NK-92 (cell line): ENCODE results near the gene WDTC1.
"Not testable (repeated sequence)": the region's sequence is repeated elsewhere in the genome, so short reads cannot be mapped to it uniquely, and the experiment has no call there.

ENCODE experiments used
- DNase-seq: peaks from one replicate; lab custom pipeline; 2025; ENCODE audit not compliant: unreplicated experiment; lab: John Stamatoyannopoulos, UW

WDTC1 gene, protein sequence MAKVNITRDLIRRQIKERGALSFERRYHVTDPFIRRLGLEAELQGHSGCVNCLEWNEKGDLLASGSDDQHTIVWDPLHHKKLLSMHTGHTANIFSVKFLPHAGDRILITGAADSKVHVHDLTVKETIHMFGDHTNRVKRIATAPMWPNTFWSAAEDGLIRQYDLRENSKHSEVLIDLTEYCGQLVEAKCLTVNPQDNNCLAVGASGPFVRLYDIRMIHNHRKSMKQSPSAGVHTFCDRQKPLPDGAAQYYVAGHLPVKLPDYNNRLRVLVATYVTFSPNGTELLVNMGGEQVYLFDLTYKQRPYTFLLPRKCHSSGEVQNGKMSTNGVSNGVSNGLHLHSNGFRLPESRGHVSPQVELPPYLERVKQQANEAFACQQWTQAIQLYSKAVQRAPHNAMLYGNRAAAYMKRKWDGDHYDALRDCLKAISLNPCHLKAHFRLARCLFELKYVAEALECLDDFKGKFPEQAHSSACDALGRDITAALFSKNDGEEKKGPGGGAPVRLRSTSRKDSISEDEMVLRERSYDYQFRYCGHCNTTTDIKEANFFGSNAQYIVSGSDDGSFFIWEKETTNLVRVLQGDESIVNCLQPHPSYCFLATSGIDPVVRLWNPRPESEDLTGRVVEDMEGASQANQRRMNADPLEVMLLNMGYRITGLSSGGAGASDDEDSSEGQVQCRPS

DNA sequence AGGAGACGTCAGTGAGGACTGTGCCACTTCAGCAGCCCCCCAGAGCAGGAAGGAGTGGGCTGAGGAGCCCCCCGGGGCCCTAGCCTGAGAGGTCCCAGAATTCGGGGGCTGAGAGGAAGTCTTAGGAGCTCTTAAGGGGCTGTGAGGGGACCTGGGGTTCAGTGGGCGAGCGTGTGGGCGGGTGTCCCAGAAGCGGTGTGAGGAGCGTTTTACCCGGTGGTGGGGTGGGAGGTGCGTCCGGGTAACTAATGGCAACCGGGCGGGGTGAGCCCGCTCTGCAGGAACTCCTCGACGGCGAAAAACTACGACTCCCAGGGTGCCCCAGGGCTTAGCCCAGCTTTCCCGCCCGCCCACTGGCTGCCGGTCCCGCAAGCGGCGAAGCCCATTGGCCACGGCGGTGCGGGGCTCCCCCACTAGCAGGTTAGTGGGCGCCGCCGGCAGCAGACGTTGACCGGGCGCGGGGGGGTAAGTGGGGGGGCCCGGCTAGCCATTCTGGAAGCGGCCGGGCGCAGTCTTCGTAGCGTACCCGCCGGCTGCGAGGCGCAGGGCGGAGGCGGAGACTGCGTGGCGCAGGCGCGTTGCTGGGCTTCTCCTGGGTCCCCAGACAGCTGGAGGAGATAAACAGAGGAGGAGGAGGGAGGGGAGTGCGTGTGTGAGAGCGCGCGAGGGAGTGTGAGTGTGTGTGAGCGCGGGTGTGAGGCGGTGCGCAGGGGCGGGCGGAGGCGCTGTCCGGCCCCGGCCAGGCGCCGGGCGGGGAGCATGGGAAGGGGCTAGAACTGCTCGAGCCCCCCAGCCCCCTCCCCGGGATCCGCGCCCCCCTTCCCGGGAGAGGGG lies at the start of gene WDTC1:
TSS of gene WDTC1 (plus strand) at position 584 of the 834 bp plus-strand sequence. CDS start 26,423 bp downstream, outside the sequence.
- DNase-seq, result peak; percentile 91

DNA sequence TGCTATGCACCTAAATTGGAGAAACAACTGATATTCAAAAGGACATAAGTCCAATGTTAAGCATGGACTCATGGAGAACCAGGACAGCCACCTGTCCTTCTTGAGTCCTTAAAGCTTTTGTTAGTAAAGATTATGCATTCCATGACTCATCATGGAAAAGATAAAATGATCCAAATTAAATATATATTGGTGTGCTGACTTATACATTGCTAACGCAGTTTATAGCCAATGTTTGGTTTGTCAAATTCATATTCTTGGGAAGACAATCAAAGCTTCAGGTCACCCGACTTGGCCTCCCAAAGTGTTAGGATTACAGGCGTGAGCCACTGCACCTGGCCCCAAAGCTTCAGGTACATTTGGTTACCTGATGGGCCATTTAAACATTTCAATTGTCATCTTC lies 49.8 kb upstream of the WDTC1 start:
- DNase-seq, result not testable (repeated sequence)

DNA sequence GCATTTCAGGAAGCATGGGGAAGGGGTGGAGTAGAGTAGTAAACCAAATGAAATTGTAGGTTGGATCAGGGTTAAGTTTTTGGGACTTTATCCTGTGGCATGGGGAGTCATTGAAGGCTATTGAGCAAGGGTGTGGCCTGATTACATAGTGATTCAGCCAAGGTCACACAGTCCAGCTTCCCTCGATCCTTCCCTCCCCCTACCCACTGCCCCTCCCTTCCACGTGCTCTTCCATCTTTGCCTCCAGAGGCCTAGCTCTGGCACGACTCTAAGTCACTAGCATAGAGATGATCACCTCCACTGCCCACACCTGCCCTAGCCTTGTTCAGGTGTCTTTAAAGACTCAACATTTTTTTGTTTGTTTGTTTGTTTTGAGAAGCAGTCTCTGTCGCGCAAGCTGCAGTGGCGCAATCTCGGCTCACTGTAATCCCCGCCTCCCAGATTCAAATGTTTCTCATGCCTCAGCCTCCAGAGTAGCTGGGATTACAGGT lies 42.3 kb upstream of the WDTC1 start:
- no peak for DNase-seq

DNA sequence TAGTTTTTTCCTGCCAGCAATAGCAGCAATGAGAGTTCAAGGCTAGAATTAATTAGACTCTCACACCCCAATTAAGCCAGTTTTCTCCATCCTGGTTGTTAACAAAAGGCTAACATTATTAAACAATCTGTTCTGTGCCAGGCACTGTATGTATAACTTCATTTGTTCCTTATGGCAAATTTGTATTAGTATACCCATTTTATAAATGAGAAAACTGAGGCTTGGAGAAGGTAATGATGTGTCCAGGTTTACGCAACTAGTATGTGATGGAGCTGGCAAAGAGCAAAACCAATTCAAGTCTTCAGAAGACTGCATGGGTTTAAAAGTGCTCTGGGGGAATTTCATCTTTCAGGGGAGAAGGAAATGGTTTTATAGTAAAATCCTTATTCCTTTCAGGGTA lies 41.2 kb upstream of the WDTC1 start:
- no peak for DNase-seq

DNA sequence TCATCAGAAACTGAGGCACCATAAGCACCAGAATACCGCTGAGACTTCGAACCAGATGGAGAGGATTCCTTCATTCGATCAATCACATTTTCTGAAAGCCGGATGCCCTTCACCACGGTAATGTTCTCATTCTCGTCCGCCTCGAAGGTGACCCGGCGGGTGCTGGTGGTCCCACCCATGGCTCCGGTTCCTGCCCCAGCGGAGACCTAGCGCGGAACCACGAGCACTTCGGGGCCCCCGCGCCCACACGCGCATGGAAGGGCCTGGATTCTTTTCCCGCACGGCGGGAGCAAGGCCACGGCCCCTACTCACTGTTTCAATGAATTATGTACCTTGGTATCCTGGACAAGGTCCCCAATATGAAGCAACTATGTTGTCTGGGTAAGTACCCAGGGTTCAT lies 33.1 kb upstream of the WDTC1 start:
- no peak for DNase-seq

DNA sequence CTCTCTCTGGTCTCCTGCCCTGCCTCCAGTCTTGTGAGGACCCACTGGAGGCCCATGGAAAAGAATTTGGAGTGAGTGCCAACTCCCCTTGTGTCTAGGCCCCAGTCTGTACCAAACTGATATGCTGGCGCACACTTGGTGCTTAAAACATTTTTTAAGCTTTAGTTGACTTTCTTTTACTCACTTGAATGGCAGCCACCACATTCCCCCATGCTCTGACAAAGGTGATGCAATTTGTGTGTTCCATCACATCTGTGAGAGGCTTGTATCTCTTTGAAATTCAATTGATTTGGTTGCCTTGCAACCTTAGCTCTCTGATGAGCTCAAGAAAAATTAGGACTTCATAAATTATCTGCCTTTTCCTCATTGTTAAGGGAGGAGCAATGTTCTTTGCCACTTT lies 30.5 kb upstream of the WDTC1 start:
- DNase-seq, result no peak

DNA sequence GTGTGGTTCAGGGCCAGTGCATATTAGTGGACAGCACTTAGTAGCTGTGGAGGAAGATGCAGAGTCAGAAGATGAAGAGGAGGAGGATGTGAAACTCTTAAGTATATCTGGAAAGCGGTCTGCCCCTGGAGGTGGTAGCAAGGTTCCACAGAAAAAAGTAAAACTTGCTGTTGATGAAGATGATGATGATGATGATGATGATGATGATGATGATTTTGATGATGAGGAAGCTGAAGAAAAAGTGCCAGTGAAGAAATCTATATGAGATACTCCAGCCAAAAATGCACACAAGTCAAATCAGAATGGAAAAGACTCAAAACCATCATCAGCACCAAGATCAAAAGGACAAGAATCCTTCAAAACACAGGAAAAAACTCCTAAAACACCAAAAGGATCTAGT lies 27.2 kb upstream of the WDTC1 start:
- DNase-seq, result not testable (repeated sequence)

DNA sequence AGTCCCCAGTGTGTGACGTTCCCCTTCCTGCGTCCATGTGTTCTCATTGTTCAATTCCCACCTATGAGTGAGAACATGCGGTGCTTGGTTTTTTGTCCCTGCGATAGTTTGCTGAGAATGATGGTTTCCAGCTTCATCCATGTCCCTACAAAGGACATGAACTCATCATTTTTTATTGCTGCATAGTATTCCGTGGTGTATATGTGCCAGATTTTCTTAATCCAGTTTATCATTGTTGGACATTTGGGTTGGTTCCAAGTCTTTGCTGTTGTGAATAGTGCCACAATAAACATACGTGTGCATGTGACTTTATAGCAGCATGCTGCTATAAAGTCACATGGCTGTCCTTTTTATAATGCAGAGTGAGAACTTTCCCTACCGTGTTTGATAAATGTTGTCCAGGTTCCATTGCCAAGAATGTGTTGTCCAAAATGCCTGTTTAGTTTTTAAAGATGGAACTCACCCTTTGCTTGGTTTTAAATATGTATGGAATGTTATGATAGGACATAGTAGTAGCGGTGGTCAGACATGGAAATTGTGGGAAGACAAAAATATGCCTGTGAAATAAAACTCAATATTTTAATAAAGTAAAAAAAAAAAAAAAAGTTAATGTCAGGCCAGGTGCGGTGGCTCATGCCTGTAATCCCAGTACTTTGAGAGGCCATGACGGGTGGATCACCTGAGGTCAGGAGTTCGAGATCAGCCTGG lies 26.1 kb upstream of the WDTC1 start:
- DNase-seq, result not testable (repeated sequence)

DNA sequence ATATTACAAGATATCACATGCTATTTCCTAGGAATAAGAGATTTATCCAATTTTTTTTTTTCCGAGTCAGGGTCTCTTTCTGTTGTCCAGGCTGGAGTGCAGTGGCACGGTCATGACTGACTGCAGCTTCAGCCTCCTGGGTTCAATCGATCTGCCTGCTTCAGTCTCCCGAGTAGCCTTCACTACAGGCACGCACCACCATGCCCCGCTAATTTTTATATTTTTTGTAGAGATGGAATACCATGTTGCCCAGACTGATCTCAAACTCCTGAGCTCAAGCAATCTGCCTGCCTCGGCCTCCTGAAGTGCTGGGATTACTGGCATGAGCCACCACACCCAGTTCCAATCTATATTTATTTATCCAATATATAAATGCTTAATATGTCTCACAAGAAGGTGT lies 18.0 kb upstream of the WDTC1 start:
- no peak for DNase-seq

DNA sequence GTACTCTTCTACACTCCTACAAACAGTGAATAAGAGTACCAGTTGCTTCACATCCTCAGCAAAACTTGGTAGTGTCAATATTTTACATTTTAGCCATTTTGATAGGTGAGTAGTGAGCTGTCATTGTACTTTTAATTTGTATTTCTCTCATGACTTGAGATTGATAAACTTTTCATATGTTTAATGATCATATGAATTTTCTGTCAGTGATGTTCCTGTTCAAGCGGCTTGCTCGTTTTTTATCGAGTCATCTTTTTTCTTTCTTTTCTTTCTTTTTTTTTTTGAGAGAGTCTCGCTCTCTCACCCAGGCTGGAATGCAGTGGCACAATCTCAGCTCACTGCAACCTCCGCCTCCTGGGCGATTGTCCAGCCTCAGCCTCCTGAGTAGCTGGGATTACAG lies 17.0 kb upstream of the WDTC1 start:
- DNase-seq, result no peak

DNA sequence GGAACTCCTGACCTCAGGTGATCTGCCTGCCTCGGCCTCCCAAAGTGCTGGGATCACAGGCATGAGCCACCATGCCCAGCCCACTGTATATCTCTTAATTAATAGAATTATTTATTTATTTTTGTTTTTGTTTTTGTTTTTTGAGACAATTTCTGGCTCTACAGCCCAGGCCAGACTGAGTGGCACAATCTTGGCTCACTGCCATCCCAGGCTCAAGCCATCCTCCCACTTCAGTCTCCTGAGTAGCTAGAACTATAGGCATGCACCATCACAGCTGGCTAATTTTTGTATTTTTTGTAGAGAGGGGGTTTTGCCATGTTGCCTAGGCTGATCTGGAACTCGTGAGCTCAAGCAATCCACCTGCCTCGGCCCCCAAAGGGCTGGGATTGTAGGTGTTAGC lies 15.7 kb upstream of the WDTC1 start:
- no peak for DNase-seq

DNA sequence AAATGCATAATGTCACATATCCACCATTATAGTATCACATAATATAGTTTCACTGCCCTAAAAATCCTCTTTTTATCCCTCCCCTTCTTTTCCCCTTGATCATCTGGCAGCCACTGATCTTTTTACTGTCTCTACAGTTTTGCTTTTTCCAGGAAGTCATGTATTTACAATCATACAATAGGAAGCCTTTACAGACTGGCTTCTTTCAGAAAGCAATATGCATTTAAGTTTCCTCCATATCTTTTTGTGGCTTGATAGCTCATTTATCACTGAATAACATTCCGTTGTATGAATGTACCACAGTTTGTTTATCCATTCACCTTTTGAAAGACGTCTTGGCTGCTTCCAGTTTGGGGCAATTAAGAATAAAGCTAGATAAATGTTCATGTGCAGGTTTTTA lies 14.3 kb upstream of the WDTC1 start:
- no peak for DNase-seq

DNA sequence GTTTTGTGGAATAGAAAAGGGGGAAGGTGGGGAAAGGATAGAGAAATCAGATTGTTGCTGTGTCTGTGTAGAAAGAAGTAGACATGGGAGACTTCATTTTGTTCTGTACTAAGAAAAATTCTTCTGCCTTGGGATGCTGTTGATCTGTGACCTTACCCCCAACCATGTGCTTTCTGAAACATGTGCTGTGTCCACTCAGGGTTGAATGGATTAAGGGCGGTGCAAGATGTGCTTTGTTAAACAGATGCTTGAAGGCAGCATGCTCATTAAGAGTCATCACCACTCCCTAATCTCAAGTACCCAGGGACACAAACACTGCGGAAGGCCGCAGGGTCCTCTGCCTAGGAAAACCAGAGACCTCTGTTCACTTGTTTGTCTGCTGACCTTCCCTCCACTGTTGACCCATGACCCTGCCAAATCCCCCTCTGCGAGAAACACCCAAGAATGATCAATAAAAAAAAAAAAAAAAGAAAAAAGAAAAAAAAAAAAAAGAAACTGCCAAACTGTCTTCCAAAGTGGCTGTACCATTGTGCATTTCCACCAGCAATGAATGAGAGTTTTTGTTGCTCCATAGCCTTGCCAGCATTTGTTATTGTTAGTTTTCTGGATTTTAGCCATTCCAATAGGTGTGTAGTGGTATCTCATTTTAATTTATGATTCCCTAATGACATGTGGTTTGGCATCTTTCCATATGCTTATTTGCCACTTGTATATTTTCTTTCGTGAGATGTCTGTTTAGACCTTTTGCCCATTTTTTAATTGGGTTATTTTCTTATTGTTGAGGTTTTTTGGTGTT lies 13.5 kb upstream of the WDTC1 start:
- DNase-seq, result not testable (repeated sequence)

DNA sequence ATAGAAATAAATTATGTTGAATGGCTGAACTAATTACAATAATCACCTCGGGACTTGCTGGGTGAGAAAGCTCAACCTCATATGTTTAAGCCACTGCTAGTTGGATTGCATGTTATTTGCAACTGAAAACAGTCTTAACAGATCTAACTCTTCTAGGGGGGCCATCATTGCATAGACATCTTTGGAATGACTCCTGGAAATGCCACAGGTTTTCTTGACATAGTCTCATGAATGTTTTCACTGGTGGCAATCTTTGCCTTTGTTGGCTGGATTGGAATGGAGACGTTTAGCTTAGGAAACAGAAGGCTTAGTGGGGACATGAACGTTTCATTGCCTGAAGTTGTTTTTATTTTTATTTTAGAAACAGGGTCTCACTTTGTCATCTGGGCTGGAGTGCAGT lies 8.8 kb upstream of the WDTC1 start:
- DNase-seq, result no peak

DNA sequence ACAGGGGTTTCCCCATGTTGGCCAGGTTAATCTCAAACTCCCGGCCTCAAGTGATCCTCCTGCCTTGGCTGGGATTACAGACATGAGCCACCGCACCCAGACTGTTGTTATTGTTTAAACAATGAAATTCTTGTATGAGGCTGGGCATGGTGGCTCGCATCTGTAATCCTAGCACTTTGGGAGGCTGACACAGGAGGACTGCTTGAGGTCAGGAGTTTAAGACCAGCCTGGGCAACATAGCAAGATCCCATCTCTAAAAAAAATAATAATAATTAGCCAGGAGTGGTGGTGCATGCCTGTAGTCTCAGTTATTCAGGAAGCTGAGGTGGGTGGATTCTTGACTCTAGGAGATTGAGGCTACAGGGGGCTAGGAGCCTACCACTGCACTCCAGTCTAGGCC lies 6.7 kb upstream of the WDTC1 start:
- DNase-seq, result no peak

DNA sequence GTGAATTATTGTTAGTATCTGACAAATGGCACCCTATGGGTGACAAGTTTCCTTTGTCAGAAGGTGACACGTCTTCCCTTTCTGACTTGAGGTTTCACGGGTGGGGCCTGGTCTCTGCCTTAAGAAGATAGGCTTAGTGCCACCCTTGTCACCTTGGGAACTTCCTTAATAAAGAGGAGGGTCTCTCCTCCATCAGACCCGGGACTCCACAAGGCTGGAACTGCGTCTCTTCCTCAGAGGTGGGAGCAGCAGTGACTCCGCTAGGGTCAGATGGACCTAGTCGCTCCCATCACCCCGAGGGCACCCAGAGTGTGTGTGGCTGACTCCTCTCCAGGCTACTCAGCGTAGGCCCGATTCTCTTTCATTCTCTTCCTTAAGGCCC lies 774 bp upstream of the WDTC1 start:
- no peak for DNase-seq

DNA sequence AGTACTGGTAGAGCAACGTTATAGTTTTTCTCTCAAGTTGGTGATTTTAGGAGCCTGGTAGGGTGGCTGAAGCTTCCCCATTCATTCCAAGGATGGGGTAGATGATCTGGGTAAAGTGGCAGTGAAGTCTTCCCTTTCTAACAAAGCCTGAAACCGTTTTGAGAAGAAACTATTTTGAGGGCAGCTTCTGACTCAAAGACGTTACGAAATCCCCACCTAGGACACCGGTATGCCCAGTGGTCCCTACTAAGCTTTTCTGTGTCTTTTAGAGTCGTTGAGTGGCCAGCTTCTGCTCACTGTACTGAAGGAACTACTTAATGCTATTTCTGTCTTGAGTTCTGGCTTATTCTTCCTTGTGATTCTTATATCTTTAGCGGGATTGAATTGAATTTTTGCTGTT lies 1.4 kb downstream of the WDTC1 start:
- DNase-seq, result no peak

DNA sequence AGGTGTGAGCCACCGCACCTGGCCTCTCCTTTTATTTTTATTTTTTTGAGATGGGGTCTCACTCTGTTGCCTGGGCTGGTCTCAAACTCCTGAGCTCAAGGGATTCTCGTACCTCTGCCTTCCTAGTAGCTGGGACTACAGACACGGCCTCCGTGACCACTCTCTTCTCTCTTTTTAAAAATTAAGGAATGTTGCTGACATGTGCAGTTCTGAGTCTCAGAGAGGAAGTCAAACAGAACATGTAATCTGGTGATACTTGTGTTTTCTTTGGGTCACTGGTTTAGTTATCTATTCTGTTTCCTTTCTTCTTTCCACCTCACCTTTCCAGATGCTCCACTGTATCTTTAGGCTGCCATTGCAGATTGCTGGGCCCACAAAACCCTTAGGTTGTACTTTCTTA lies 2.7 kb downstream of the WDTC1 start:
- DNase-seq, result no peak

DNA sequence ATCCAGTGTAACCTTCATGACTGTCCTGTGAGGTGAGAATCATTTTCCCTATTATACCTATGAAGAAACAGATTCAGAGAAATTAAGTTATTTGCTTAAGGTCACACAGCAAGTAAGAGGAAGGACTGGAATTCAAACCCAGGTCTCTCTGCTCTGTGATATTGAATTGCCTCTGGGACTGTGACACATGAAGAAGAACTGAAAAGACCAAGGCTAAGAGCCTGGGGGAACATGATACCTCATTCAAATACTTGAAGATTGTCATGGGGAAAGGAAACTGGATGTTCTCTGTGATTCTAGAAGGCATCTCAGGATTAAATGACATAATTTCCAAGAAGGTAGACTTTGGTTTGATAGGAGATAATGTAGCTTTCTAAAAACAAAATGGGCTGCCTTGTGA lies 3.6 kb downstream of the WDTC1 start:
- DNase-seq, result no peak

DNA sequence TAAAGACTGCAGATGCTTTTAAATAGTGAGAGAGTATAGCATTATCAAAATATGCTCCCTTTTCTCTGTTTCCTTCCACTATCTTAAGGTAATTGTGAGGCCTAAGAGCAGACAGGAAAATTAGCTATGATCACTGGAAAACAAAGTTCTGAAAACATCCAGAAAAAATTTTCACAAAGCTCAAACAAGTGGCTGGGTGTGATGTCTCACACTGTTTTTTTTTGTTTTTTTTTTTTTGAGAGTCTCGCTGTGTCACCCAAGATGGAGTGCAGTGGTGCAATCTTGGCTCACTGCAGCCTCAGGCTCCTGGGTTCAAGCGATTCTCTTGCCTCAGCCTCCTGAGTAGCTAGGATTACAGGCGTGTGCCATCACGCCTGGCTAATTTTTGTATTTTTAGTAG lies 7.2 kb downstream of the WDTC1 start:
- DNase-seq, result no peak
